SK-N-SH (cell line): ENCODE results near the gene LPIN1. TPM values are rescaled to one million over a fixed set of nuclear protein-coding genes. Genes with fewer than 3 reads are reported as not detected.

ENCODE experiments used
- CTCF ChIA-PET: fragments of 300-600, 350-600 bp; formaldehyde crosslinking; extraction: SDS; loops from one replicate; lab custom pipeline; 2021; lab: Yijun Ruan, JAX
- POLR2A ChIA-PET: fragments of 350-600 bp; sonication (Branson Sonifier 250); formaldehyde crosslinking; extraction: SDS; loops from one replicate; lab custom pipeline; 2020; ENCODE audit warnings: antibody characterized with exemption, inconsistent platforms; lab: Yijun Ruan, JAX
- DNase-seq: peaks from one replicate; pipeline ENCODE4 v3.0.0; 2012
- H2AFZ ChIP-seq: fragments of 200-600 bp; sonication (generic); 2 replicates; pipeline ENCODE4 v1.8.1; 2016; ENCODE audit warnings: antibody characterized with exemption, mild to moderate bottlenecking, low read depth
- H3F3A ChIP-seq: fragments of 200-600 bp; sonication (generic); replicated peaks from 2 replicates; pipeline ENCODE3; 2016; ENCODE audit warnings: antibody characterized with exemption, mild to moderate bottlenecking; ENCODE audit not compliant: insufficient read depth
- H3K27ac ChIP-seq, 2 experiments: fragments of 200-500 bp in 1 of 2; fragments of 200-600 bp in 1 of 2; sonication (Bioruptor generic) in 1 of 2; sonication (generic), shearing (Covaris generic) in 1 of 2; 2 replicates each; pipeline versions ENCODE4 v1.5.1 to v1.6.1; 2014 to 2016; ENCODE audit warnings: low read depth in 2 of 2, inconsistent platforms in 1 of 2, low read length in 1 of 2, mild to moderate bottlenecking in 1 of 2, mixed read lengths in 1 of 2
- H3K27me3 ChIP-seq: fragments of 200-600 bp; sonication (generic), shearing (Covaris generic); 2 replicates; pipeline ENCODE4 v1.6.1; 2016; ENCODE audit warnings: mixed run types; ENCODE audit not compliant: insufficient read depth
- H3K36me3 ChIP-seq, 2 experiments: fragments of 200-500 bp in 1 of 2; fragments of 200-600 bp in 1 of 2; sonication (Bioruptor generic) in 1 of 2; sonication (generic) in 1 of 2; replicated peaks in 1 of 2; 2 replicates each; pipeline versions ENCODE3 to v1.5.1; 2014 to 2016; ENCODE audit warnings: low read length in 1 of 2, mild to moderate bottlenecking in 1 of 2; ENCODE audit not compliant: insufficient read depth in 2 of 2, control insufficient read depth in 1 of 2
- H3K4me1 ChIP-seq, 2 experiments: fragments of 200-500 bp in 1 of 2; fragments of 200-600 bp in 1 of 2; sonication (Bioruptor generic) in 1 of 2; sonication (generic), shearing (Covaris generic) in 1 of 2; 2 replicates each; pipeline versions ENCODE4 v1.5.1 to v1.6.1; 2014 to 2016; ENCODE audit warnings: low read depth in 1 of 2, low read length in 1 of 2, mixed run types in 1 of 2; ENCODE audit not compliant: insufficient read depth in 2 of 2, control insufficient read depth in 1 of 2
- H3K4me2 ChIP-seq: fragments of 200-600 bp; sonication (generic), shearing (Covaris generic); 2 replicates; pipeline ENCODE4 v1.6.1; 2017; ENCODE audit warnings: mixed run types
- H3K4me3 ChIP-seq, 2 experiments: fragments of 200-500 bp in 1 of 2; fragments of 200-600 bp in 1 of 2; sonication (Bioruptor generic) in 1 of 2; sonication (generic), shearing (Covaris generic) in 1 of 2; 2 replicates each; pipeline versions ENCODE4 v1.5.1 to v1.8.1; 2014 to 2016; ENCODE audit warnings: low read depth in 2 of 2, inconsistent platforms in 1 of 2, low read length in 1 of 2, mild to moderate bottlenecking in 1 of 2, mixed read lengths in 1 of 2, moderate library complexity in 1 of 2
- H3K79me2 ChIP-seq: fragments of 200-600 bp; sonication (generic); 2 replicates; pipeline ENCODE4 v1.8.1; 2017; ENCODE audit warnings: mild to moderate bottlenecking; ENCODE audit not compliant: insufficient read depth
- H3K9ac ChIP-seq: fragments of 200-600 bp; sonication (generic); 2 replicates; pipeline ENCODE4 v1.6.1; 2017; ENCODE audit warnings: mixed run types
- H3K9me2 ChIP-seq: fragments of 200-600 bp; sonication (generic); 2 replicates; pipeline ENCODE4 v1.6.1; 2017; ENCODE audit warnings: mixed run types
- H3K9me3 ChIP-seq: fragments of 200-600 bp; sonication (generic); 2 replicates; pipeline ENCODE4 v1.6.1; 2017; ENCODE audit warnings: mixed run types, mild to moderate bottlenecking, moderate library complexity
- H4K20me1 ChIP-seq: fragments of 200-600 bp; sonication (generic); 2 replicates; pipeline ENCODE4 v1.6.1; 2017; ENCODE audit warnings: mild to moderate bottlenecking, mixed run types; ENCODE audit not compliant: insufficient read depth
- CTCF ChIP-seq: fragments of 200-600 bp; sonication (generic); IDR thresholded peaks from 2 replicates; pipeline ENCODE4 v1.6.1; 2017; ENCODE audit warnings: antibody characterized with exemption, mild to moderate bottlenecking, moderate library complexity
- FOSL2 ChIP-seq: IDR thresholded peaks from 2 replicates; pipeline ENCODE4 v1.4.0; 2012; ENCODE audit warnings: low read depth, mild to moderate bottlenecking, moderate library complexity, borderline replicate concordance
- FOXJ3 ChIP-seq: sonication (generic); formaldehyde crosslinking; IDR thresholded peaks from 2 replicates; pipeline ENCODE4 v1.5.1; 2020; ENCODE audit warnings: mild to moderate bottlenecking, missing genetic modification reagents
- FOXM1 ChIP-seq: IDR thresholded peaks from 2 replicates; pipeline ENCODE4 v1.4.0; 2012; ENCODE audit warnings: low read depth, mild to moderate bottlenecking
- GABPA ChIP-seq: IDR thresholded peaks from 2 replicates; pipeline ENCODE4 v1.4.0; 2012; ENCODE audit warnings: low read depth, mild to moderate bottlenecking
- GATA2 ChIP-seq: sonication (generic); formaldehyde crosslinking; IDR thresholded peaks from 2 replicates; pipeline ENCODE4 v1.5.0; 2020; ENCODE audit warnings: mild to moderate bottlenecking, missing genetic modification reagents
- NFIC ChIP-seq: IDR thresholded peaks from 2 replicates; pipeline ENCODE4 v1.4.0; 2012; ENCODE audit warnings: borderline replicate concordance
- POLR2AphosphoS5 ChIP-seq: IDR thresholded peaks from 2 replicates; pipeline ENCODE4 v1.6.1; 2012; ENCODE audit warnings: low read depth, low read length
- REST ChIP-seq: IDR thresholded peaks from 2 replicates; pipeline ENCODE4 v1.6.1; 2012; ENCODE audit warnings: mild to moderate bottlenecking, low read depth, low read length, moderate library complexity
- RFX5 ChIP-seq: IDR thresholded peaks from 2 replicates; pipeline ENCODE4 v1.6.1; 2012; ENCODE audit warnings: mild to moderate bottlenecking, improper control_type of control experiment, low read length
- RXRA ChIP-seq: IDR thresholded peaks from 2 replicates; pipeline ENCODE4 v1.4.0; 2012; ENCODE audit warnings: low read depth, mild to moderate bottlenecking, borderline replicate concordance
- SIN3A ChIP-seq: IDR thresholded peaks from 2 replicates; pipeline ENCODE4 v1.6.1; 2012; ENCODE audit warnings: low read depth, mild to moderate bottlenecking, low read length, moderate library complexity, borderline replicate concordance
- TAF1 ChIP-seq: IDR thresholded peaks from 2 replicates; pipeline ENCODE4 v1.6.1; 2012; ENCODE audit warnings: low read depth, mild to moderate bottlenecking, low read length, moderate library complexity, borderline replicate concordance
- USF1 ChIP-seq: IDR thresholded peaks from 2 replicates; pipeline ENCODE4 v1.4.0; 2012; ENCODE audit warnings: low read depth, borderline replicate concordance
- ZBTB33 ChIP-seq: IDR thresholded peaks from 2 replicates; pipeline ENCODE4 v1.4.0; 2012; ENCODE audit warnings: low read depth, borderline replicate concordance
- WGBS: methylation state at CpG from one replicate; pipeline ENCODE4 v1.1.6; 2017; ENCODE audit warnings: low lambda C conversion rate; 5-methylcytosine and 5-hydroxymethylcytosine counted together
- polyA plus RNA-seq, 3 experiments: library from polyadenylated mRNA; depleted of rRNA; stranded (reverse); fragments of >200 nt; gene quantifications; 2 replicates each; pipeline ENCODE4 v1.2.3, GENCODE V29; 2012

The LPIN1 gene
- polyA plus RNA-seq, 1 of the 3 experiments (the other 2 are of a cell fraction) = 22.1 TPM

- no peak for TF ChIP-seq NFIC
Observed at GRCh38 chr2:11723061-11723371, 23.4 kb upstream of the LPIN1 start (continued).

- H3F3A ChIP-seq = no peaks in the 10 kb centered on the region
- TF ChIP-seq NFIC = no peak
- TF ChIP-seq RFX5 = no peak
- no peak for TF ChIP-seq FOXJ3
- TF ChIP-seq RXRA = no peak
- no peak for TF ChIP-seq USF1
- no peak for TF ChIP-seq CTCF
- TF ChIP-seq FOXM1 = no peak
- no peak for TF ChIP-seq SIN3A
- no peak for TF ChIP-seq TAF1
- TF ChIP-seq POLR2AphosphoS5 = no peak
- TF ChIP-seq ZBTB33 = no peak
- no peak for TF ChIP-seq FOSL2
- TF ChIP-seq REST = no peak
- no peak for TF ChIP-seq GABPA
- no peak for TF ChIP-seq GATA2 (CRISPR knock-in tag)
- no peak overlapping the region for H3K4me2 ChIP-seq
- peaks cover 0 to 37% of the 10 kb centered on the region in 2 experiments; a peak in 2 of 4 replicates for H3K4me1 ChIP-seq
- H3K4me3 ChIP-seq = no peak overlapping the region
- H3K9ac ChIP-seq = no peak overlapping the region
- ChIA-PET POLR2A (no interaction called here), CTCF (interaction anchor here (0.8 to 13.0 kb wide), 7 partner anchors 15 to 61 kb away, joined by 3 to 130 read pairs (median 4); no protein-coding TSS in a partner anchor)
- no peaks in the 10 kb centered on the region for H3K79me2 ChIP-seq
- H3K36me3 ChIP-seq = no peaks in the 10 kb centered on the region
- DNase-seq = no peak
- no peaks in the 10 kb centered on the region for H4K20me1 ChIP-seq
- H2AFZ ChIP-seq = no peak overlapping the region
- no peak overlapping the region for H3K27ac ChIP-seq
- H3K9me3 ChIP-seq = no peaks in the 10 kb centered on the region
- WGBS = 75% methylated on average over 7 of the region's 7 CpGs
- H3K27me3 ChIP-seq = peaks cover 19% of the 10 kb centered on the region; the same call in 1 of the 2 replicates
- no peaks in the 10 kb centered on the region for H3K9me2 ChIP-seq
Observed at GRCh38 chr2:11724151-11724550, 22.3 kb upstream of the LPIN1 start.
